Femur (tissue), 1 donor: Measurements from ENCODE around the gene NXPE2.

Source experiments
- DNase-seq: peaks from one replicate; pipeline ENCODE4 v3.0.0-alpha.2; 2017

The NXPE2 gene

DNA sequence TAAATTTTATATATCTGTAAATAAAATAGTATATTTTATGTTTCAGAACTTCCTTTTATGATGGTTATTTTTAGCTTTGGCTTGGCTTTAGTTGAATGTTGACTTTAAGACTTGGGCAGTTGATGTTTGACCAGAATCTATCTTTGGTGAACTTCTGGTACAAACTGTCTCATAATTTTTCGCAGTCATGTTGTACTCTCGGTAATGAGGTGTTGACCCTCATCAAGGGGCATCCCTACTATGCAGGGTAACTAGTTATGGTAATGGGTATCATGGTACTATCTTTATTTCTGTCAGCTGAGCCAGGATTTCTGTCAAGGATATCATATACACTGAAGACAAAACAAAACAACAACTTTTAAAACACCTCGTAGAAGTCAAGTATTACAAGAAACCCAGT is 67.7 kb downstream of the NXPE2 start:
- no peak for DNase-seq
